MM.1S (cell line): ENCODE results near the gene RREB1.

Experiments
- CTCF ChIP-seq: fragments of 300-600 bp; sonication (generic); IDR thresholded peaks from 2 replicates; pipeline ENCODE4 v1.5.1; 2016; ENCODE audit warnings: antibody characterized with exemption, low read length, mixed read lengths
- EZH2 ChIP-seq: fragments of 300-600 bp; sonication (generic); optimal IDR thresholded peaks from 2 replicates; pipeline ENCODE3; 2017; ENCODE audit warnings: low read depth, mild to moderate bottlenecking, antibody characterized with exemption, low read length, mixed read lengths
- EZH2phosphoT487 ChIP-seq: fragments of 300-600 bp; sonication (generic); IDR thresholded peaks from 2 replicates; pipeline ENCODE4 v1.6.1; 2018; ENCODE audit warnings: antibody characterized with exemption, low read length

DNA sequence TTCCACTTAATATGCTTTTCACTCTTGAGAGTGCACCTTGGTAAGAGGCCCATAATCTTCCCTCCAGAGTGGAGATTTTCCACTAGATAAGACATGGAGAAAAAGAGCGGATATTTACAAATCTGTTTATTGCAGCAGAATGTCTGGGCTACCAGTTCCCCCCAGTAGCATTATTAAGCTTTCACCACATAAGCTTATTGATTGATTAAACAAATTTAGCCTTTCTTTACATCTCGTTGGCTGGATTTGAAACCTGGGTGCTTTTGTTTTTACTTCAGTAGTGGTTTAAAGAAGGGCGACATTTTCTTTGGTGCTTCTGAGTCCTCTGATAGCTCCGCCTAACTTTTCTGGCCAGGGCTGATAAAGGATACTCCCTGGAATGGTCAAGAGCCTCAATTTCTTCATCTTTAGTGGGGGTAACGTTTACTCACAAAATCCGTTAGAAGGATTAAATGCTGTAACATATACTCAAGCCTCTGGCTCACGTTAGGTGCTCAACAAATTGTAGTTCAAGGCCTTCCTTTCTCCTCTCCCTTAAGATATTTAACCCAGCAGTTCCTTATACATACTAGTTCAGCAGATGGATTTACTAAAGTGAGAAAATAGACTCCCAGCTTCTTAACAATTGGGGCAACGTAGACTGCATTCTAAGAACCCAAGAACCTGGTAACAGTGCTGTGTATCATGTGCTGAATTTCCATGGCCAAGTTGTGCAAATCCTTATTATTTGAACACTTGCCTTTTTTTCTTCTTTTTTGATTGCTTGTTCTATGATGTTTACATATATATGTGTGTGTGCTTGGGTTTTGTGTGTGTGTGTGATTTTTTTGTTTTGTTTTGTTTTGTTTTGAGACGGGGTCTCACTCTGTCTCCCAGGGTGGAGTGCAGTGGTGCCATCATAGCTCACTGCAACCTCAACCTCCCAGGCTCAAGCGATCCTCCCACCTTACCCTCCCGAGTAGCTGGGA, 91.4 kb downstream of the RREB1 start:
- no peak for TF ChIP-seq EZH2
- no peak for TF ChIP-seq CTCF
- no peak for TF ChIP-seq EZH2phosphoT487
